ENCODE measurements around the gene SYCE1L.
A peak's percentile ranks its signal among the peaks of the same experiment; 100 is the strongest.
"Not testable (repeated sequence)": the region's sequence is repeated elsewhere in the genome, so short reads cannot be mapped to it uniquely, and the experiment has no call there.

SYCE1L gene, protein sequence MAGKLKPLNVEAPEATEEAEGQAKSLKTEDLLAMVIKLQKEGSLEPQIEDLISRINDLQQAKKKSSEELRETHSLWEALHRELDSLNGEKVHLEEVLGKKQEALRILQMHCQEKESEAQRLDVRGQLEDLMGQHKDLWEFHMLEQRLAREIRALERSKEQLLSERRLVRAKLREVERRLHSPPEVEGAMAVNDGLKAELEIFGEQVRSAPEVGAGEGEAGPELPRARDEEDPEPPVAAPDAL

DNA sequence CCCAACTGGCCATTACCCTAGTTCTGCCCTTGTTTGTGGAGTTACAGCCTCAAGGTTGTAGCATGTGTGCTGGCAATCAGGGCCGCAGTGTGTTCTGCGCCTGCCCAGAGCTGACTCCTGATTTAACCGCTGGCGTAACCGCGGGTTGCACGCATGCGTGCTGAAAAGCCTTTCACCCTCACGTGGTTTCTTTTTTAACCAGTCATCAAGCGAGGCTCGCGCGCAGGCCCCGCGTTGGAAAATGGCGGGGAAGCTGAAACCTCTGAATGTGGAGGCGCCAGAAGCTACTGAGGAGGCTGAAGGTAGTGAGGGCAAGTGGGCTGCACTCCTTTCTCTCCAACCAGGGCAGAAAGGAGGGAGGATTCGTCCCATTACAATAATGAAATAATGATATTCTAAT, at the start of gene SYCE1L:
Gene SYCE1L (plus strand): TSS at position 198 of the 400 bp plus-strand sequence. CDS start 44 bp downstream, at position 242.
- DNase-seq (ENCODE audit: low read depth): no peak

DNA sequence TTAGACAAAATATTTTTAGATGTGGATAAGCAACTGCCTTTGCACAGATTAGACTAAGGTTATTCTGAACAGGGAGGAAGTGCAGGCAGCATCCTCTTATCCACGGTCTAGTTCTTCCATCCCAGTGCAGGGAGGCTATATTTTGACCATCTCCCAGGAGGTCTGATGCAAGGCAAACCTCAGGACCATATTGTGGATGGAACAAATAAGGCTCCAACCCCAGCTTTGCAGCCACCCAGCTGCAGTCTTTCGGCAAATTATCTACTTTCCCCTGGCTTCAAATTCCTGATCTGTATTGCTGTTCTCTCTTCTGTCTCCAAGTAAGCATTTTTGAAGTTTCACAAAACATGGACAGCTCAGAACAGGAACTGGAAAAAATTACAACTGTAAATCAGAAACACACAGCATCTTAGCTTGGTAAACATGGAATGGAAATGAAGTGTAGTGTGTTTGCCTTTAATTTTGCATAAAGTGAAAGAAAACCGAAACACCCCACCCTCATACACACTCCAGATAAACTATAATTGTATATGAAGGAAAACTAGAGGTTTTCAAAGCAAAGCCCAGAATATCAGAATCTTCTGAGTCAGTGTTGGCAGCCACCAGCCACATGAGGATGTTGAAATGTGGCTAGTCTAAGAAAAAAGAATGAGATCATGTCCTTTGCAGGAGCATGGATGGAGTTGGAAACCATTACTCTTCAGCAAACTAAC, 41.7 kb upstream of the SYCE1L start:
- no peak for DNase-seq (ENCODE audit: low read depth)

DNA sequence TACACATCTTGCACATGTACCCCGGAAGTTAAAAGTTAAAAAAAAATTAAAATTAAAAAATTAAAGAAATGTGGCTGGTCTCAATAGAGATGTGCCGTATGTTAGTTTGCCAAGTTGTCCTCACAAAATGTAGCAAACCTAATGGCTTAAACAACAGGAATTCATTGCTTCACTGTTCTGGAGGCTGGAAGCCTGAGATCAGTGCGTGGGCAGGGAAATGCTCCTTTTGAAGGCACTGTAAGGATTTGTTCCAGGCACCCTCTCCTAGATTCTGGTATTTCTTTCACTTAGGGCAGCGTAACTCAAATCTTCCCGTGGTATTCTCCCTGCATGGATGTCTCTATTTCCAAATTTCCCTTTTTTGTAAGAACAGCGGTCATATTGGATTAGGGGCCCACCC, 40.9 kb upstream of the SYCE1L start:
- DNase-seq (ENCODE audit: low read depth): no peak

DNA sequence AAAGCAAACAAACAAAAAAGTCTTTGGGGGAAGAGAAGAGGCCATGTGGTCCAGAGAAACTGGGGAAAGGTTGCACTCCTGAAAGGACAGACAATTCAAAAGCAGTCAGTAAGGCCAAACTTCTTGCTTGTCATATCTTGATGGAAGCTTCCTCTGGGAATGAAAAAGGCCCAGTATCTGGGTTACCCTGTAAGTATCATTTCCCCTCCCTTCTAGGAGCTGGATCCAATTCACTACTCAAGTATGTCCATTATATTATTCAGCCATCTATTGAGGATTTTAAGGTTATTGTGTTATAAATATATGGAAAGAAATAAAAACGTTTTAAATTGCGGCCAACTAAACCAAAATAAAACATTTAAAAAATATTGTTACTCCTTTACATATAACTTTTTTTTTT, 34.2 kb upstream of the SYCE1L start:
- no peak for DNase-seq (ENCODE audit: low read depth)

DNA sequence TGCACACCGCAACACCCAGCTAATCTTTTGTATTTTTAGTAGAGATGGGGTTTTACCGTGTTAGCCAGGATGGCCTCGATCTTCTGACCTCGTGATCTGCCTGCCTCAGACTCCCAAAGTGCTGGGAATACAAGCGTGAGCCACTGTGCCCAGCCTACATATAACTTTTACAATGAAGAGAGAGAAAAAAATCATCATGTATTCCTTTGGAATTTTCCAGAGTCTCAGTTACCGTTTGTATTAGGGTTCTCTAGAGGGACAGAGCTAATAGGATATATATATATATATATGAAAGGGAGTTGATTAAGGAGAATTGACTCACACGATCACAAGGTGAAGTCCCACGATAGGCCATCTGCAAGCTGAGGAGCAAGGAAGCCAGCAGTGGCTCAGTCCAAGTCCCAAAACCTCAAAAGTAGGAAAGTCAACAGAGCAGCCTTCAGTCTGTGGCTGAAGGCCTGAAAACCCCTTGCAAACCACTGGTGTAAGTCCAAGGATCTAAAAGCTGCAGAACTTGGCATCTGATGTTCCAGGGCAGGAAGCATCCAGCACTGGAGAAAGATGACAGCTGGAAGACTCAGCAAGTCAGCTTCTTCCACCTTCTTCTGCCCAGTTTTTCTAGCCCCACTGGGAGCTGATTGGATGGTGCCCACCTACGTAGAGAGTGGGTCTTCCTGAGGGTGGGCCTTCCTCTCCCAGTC, 33.5 kb upstream of the SYCE1L start:
- not testable (repeated sequence) for DNase-seq (ENCODE audit: low read depth)

DNA sequence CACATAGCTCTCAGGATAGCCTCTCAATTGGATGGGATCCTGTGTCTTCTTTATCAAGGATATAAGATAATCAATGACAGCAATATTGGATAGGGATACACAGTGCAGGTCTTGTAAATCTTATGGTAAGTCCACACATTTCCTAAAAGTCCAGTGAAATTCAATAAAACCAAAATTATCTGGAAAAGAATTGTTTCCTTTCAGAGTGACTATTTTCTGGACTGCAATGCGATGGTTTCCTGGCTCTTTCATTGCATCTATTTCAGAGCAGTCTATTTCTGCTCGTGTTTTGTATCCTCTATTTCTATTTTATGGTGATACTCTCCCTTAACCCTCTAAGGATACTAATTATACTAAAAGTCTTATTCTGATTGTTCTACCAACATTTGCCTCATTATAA, 32.5 kb upstream of the SYCE1L start:
- no peak for DNase-seq (ENCODE audit: low read depth)

DNA sequence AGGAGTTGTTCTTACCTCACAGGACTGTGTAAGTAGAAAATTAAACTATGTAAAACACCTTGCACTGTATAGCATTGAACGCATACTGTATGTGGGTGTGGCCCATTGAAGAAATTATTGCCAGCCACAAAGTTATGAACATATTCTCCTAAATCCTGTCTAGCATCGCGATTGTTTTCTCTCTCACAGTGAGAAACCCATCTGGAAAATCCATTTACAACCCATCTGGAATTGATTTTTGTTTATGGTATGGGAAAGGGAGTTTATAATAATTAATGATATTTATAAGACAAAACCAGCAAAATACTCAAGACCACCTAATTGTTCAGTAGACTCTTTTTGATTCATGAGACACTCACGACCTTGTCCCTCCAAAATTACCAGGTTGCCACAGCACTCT, 30.3 kb upstream of the SYCE1L start:
- no peak for DNase-seq (ENCODE audit: low read depth)

DNA sequence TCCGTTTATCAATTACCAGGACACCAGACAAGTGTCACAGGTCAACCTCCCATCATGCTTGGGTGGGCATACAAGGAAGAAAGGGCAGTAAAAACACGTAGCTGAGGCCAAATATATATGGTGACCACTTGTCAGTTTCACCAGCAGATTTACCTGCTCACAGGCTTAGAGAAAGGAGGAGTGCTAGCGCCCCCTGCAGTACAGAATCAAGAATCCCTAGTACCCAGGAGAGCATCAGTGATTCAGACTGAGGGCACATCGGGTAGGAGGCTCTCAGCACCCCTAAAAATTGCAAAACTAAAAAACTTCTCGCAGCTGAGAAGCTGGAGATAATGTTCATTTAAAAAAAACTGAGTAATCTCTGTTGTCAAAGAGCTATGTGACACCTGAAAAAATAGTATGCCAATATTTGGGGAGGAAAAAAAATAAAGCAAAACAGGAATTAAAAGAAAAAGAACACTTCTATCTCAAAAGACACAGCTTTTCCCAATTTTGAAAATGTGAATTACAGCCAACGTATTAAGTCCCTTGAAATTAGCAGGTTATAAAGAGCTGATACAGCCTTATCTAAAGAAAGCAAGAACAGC, 29.5 kb upstream of the SYCE1L start:
- DNase-seq (ENCODE audit: low read depth): peak; percentile 16

DNA sequence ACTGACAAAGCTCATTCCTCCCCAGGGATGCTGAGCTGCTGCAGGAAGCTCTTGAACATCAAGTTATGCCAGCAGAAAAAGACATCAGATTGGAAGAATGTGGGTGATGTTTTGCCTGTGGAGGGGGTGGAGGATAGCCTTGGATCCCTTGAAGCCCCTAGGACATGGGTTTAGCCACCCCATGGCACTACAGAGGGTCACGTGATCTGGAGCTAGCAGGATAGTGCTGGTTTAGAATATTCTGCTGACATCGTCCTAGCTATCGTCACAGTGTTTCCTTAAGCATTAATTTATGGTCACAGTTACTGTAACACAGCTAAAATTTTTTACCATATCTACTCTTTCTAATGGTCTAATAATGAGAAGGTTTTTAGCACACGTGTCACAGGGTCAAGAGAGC, 28.4 kb upstream of the SYCE1L start:
- no peak for DNase-seq (ENCODE audit: low read depth)

DNA sequence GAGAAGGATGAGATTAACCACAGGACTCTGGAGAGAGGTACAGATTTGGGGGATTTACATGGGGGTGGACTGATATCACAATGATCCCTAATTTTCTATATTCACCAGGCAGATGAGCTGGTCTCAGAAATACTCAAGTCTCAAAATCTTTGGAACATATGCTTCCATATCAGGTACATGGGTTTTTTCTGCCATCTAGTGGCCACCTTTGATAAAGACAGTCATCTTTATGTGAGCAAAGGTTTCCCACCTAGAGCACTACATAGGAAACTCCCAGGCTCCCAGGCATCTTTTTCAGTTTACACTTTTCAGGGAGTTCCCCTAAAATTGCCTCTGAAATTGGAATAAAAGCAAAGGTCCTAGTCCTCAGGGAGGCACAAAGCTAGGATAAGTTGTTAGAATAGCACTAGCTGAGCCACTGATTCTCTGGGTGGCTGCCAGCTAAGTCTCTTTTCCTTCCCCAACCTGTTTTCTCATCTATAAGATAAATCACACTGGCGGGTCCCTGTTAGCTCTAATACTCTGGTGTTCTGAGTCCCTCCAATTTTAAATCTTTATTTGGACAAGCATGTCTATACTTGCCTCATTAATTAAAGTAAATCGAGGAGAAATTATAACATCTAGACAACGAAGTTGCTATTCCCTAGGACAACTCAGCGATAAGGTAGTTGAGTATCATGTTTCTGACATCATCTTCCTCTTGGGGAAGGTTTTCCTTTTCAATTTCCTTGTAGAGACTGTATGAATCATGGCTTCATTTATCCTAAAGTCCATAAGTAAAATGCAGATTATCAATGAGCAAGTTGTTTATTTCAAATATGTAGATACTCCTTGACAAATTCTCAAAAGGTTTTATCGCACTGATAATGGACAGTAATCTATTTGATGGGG, 27.2 kb upstream of the SYCE1L start:
- DNase-seq (ENCODE audit: low read depth): peak; percentile 12

DNA sequence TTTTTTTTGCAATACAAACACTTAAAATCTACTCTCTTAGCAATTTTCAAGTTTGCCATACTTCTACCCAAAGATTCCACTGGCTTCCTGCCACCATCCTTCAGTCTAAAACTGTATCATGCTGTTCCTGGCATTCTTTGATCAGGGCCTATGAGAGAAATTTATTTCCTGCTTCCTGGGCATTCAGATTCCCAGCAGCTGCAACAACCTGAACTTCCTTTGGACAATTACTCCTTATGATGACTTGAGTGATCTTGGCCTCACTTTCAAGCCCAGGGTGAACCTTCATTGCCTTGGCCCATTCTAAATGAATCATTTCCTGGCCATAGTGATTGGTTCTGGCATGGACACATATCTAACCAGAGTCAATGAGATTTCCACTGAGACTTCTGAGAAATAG, 26.3 kb upstream of the SYCE1L start:
- no peak for DNase-seq (ENCODE audit: low read depth)

DNA sequence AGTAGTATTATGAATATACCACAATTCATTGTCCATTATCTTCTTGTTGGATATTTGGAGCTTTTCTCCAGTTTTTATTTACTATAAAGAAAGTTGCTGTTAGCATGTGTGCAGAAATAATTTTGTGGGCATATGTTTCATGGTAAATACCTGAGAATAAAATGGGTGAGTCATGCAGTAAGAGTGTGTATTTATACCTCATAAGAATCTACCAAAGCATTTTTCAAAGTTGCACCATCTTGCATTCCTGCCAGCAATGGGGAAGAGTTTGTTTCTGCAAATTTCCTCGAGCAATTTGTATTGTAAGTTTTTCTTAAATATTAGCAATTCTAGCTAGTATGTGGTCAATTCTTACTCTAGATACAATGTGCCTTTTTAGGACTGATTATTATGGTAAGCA, 16.1 kb upstream of the SYCE1L start:
- no peak for DNase-seq (ENCODE audit: low read depth)

DNA sequence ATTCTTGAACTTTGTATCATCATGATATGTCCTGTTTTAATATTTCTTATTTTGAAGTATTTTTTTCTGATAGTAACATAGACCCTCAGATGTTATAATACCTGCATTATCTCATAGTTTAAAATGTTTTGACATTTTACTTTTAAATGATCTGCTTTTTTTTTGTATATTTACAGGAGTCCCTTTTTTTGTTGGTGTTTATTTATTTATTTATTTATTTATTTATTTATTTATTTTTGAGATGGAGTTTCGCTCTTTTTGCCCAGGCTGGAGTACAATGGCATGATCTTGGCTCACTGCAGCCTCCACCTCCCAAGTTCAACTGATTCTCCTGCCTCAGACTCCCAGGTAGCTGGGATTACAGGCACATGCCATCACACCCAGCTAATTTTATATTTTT, 12.9 kb upstream of the SYCE1L start:
- DNase-seq (ENCODE audit: low read depth): not testable (repeated sequence)

DNA sequence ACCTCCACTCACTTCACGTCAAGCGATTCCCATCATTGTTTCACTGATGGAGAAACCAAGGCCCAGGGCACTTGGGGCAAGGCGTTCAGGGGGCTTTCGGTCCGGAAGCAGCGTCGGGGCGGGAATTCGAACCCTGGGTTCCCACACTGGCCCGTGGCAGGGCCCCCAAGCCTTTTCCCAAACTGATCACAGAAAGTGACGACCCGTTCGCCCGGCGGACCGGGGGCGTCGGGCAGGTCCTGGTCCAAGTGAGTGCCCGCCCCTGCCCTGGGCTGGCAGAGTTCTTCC, 9.1 kb upstream of the SYCE1L start:
- DNase-seq (ENCODE audit: low read depth): no peak

DNA sequence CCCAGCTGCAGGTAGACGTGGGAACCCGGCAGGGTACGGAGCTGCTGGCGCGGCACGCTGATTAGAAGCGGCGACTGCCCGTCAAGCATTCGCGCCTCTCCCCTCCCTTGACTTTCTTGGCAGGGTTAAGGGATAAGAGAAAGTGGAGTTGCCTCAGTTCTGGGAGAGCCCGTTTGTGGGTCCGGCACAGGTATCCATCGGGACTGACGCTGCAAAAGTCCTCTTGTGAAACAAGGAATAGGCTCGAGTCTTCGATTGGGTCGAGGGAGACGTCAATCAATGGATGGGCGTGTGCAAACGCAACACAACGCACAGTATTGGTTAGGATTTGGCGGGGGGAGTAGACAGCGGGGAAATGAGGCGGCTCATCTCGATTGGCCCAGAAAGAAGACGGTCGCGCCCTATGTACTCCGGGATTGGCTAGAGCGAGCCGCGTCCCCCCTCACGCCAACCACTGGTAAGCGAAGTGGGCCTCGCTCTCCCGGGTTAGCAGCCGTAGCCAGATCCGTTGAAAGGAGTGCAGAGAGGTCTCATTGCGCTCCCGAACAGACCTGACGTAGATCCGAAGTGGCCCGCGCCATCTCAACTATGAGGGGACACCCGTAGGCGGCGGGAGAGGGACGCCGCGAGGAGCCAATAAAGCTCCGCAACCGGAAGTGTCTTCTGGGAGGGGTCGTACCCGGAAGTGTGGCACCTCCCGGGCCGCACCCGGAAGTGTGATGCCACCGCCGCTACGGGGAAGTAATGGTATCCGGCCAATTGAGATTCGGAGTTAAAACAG, 8.5 kb upstream of the SYCE1L start, which contains the start of gene MON1B:
Gene MON1B (plus strand): TSS at position 713 of the 781 bp plus-strand sequence. CDS start 296 bp downstream, outside the sequence.
- DNase-seq (ENCODE audit: low read depth): peak; percentile 91

DNA sequence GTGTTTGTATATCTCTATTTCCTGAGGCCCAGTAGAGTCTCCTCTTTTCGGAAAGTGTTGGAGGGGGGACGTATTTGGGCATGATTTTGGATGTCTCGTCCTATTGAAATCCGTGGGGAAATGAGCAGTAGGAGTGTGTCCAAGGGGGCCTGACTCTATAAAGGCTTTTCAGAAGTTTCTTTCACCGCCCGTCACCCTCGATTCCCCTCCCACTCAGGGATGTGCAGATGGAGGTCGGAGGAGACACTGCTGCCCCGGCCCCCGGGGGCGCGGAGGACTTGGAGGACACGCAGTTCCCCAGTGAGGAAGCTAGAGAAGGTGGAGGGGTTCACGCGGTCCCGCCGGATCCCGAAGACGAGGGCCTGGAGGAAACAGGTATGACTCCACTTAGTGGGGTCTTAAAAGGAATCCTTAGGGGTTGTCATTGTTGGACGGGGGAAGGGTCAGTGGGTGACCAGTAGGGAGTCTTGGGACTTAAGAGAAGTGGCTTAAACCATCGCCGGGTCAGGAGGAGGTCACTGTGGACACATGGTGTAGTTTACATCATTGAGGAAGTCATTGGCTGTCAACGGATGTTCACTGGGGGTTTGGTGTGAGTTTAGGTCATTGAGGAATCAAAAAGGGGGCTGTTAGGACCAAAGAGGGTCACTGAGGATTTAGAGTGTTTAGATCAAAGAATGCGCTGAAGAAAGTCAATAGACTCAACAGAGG, 7.8 kb upstream of the SYCE1L start:
- DNase-seq (ENCODE audit: low read depth): no peak

DNA sequence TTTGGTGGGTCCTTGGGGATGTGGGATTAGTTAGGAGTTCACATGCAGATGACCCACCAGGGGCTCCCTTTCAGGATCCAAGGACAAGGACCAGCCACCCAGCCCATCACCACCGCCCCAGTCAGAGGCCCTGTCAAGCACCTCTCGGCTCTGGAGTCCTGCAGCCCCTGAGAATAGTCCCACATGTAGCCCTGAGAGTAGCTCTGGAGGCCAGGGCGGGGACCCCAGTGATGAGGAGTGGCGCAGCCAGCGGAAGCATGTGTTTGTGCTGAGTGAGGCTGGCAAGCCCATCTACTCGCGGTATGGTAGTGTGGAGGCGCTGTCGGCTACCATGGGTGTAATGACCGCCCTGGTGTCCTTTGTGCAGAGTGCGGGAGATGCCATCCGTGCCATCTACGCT, 5.8 kb upstream of the SYCE1L start:
- DNase-seq (ENCODE audit: low read depth): no peak

DNA sequence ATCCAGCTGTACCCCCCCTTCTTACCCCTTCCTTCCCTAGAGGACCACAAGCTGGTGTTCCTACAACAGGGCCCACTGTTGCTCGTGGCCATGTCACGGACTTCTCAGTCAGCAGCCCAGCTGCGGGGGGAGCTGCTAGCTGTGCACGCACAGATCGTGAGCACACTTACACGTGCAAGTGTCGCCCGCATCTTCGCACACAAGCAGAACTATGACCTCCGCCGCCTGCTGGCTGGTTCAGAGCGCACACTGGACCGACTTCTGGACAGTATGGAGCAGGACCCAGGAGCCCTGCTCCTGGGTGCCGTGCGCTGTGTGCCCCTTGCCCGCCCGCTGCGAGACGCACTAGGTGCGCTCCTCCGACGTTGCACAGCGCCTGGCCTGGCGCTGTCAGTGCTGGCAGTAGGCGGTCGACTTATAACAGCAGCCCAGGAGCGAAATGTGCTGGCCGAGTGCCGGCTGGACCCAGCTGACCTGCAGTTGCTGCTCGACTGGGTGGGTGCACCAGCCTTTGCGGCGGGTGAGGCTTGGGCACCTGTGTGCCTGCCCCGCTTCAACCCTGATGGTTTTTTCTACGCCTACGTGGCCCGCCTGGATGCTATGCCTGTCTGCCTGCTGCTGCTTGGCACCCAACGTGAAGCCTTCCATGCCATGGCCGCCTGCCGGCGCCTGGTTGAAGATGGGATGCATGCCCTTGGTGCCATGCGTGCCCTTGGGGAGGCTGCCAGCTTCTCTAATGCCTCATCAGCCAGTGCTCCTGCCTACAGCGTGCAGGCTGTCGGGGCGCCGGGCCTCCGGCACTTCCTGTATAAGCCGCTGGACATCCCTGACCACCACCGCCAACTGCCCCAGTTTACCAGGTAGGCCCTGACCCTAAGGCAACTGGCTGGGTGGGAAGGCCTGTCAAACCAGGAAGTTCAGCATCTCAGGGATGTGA, 4.6 kb upstream of the SYCE1L start:
- DNase-seq (ENCODE audit: low read depth): no peak

DNA sequence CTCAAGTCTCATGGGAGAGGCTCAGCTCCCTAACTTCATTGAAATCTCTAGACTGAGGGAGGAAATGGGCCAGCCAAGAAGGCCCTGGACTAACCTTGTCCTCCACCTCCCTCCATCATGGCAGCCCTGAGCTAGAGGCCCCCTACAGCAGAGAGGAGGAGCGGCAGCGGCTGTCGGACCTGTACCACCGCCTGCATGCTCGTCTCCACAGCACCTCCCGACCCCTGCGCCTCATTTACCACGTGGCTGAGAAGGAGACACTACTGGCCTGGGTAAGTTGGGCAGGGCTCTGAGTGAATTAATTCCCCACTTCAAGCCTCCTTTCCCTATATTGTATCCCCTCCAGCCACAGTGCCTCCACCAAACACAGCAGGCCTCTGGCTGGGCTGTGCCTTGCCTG, 3.8 kb upstream of the SYCE1L start:
- no peak for DNase-seq (ENCODE audit: low read depth)
